Measurements from ENCODE around the gene AIF1L. TPM values are rescaled to one million over a fixed set of nuclear protein-coding genes. Genes with fewer than 3 reads are reported as not detected.

The AIF1L gene
- total RNA-seq, 6 donors from 2014 or later: 3.8 to 21.4 (median 10.5) TPM

- no peaks in the 10 kb centered on the region for H3K4me1 ChIP-seq
- H3K27me3 ChIP-seq: no peaks in the 10 kb centered on the region
- no peak overlapping the region for H3K27ac ChIP-seq
- no peaks in the 10 kb centered on the region for H3K36me3 ChIP-seq
- H3K4me3 ChIP-seq: no peak overlapping the region
- 70 to 71% methylated on average over 8 of the region's 8 CpGs for WGBS, 2 donors
- DNase-seq (no peak), ATAC-seq (ENCODE audit: low FRiP score in 2 of 2) (no peak)
- TF ChIP-seq, protein P1, sequence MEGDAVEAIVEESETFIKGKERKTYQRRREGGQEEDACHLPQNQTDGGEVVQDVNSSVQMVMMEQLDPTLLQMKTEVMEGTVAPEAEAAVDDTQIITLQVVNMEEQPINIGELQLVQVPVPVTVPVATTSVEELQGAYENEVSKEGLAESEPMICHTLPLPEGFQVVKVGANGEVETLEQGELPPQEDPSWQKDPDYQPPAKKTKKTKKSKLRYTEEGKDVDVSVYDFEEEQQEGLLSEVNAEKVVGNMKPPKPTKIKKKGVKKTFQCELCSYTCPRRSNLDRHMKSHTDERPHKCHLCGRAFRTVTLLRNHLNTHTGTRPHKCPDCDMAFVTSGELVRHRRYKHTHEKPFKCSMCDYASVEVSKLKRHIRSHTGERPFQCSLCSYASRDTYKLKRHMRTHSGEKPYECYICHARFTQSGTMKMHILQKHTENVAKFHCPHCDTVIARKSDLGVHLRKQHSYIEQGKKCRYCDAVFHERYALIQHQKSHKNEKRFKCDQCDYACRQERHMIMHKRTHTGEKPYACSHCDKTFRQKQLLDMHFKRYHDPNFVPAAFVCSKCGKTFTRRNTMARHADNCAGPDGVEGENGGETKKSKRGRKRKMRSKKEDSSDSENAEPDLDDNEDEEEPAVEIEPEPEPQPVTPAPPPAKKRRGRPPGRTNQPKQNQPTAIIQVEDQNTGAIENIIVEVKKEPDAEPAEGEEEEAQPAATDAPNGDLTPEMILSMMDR (IDR thresholded peaks at IDR 0.05): no peak
- TF ChIP-seq POLR2AphosphoS5 (IDR thresholded peaks at IDR 0.05) (no peak), EP300 (IDR thresholded peaks at IDR 0.05) (no peak), POLR2A (IDR thresholded peaks at IDR 0.05) (no peak)
- no peaks in the 10 kb centered on the region for H3K9me3 ChIP-seq
These were observed 11.5 kb upstream of the AIF1L start for GRCh38 chr9:131084661-131085369.

- Histone ChIP-seq H3K27me3 (no peaks in the 10 kb centered on the region), H3K4me1 (no peaks in the 10 kb centered on the region), H3K27ac (no peak overlapping the region), H3K9me3 (no peaks in the 10 kb centered on the region), H3K4me3 (no peak overlapping the region), H3K36me3 (no peaks in the 10 kb centered on the region)
- ATAC-seq (ENCODE audit: low FRiP score in 2 of 2): no peak
- TF ChIP-seq POLR2A (IDR thresholded peaks at IDR 0.05): no peak
- TF ChIP-seq, protein P1 (IDR thresholded peaks at IDR 0.05): no peak
- TF ChIP-seq EP300 (IDR thresholded peaks at IDR 0.05): no peak
- no peak for TF ChIP-seq POLR2AphosphoS5 (IDR thresholded peaks at IDR 0.05)
- DNase-seq: no peak
- 72 to 80% methylated on average over 20 to 23 of the region's 23 CpGs for WGBS, 2 donors
These were observed 10.8 kb upstream of the AIF1L start for GRCh38 chr9:131085370-131086122.

DNA sequence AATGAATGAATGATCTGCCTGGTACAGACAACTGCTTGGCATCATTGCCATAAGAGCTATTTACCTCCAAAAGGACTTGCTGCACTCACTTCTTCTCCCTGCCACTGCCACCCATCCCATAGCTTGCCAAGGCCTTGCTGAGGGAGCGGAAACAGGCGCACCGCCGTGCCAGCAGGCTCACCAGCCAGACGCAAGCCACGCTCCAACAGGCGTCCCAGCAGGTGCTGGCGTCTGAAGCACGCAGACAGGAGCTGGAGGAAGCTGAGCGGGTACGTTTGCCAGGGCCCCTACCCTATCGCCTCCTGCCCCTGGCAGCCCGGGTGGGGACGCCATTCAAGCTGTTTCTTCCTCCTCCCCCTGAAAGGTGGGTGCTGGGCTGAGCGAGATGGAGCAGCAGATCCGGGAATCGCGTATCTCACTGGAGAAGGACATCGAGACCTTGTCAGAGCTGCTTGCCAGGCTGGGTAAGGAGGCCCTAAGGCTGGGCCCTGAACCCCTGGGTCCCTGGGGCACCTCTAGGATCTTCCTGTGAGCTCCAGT, 8.9 kb upstream of the AIF1L start:
- Histone ChIP-seq H3K27me3 (no peaks in the 10 kb centered on the region), H3K27ac (no peak overlapping the region), H3K4me3 (no peak overlapping the region), H3K36me3 (no peaks in the 10 kb centered on the region), H3K4me1 (no peaks in the 10 kb centered on the region), H3K9me3 (no peaks in the 10 kb centered on the region)
- no peak for DNase-seq
- no peak for ATAC-seq (ENCODE audit: low FRiP score in 2 of 2)
- TF ChIP-seq EP300 (IDR thresholded peaks at IDR 0.05): no peak
- TF ChIP-seq POLR2A (IDR thresholded peaks at IDR 0.05): no peak
- TF ChIP-seq, protein P1 (IDR thresholded peaks at IDR 0.05): no peak
- TF ChIP-seq POLR2AphosphoS5 (IDR thresholded peaks at IDR 0.05): no peak
- 87 to 88% methylated on average over 10 to 19 of the region's 19 CpGs for WGBS, 2 donors

DNA sequence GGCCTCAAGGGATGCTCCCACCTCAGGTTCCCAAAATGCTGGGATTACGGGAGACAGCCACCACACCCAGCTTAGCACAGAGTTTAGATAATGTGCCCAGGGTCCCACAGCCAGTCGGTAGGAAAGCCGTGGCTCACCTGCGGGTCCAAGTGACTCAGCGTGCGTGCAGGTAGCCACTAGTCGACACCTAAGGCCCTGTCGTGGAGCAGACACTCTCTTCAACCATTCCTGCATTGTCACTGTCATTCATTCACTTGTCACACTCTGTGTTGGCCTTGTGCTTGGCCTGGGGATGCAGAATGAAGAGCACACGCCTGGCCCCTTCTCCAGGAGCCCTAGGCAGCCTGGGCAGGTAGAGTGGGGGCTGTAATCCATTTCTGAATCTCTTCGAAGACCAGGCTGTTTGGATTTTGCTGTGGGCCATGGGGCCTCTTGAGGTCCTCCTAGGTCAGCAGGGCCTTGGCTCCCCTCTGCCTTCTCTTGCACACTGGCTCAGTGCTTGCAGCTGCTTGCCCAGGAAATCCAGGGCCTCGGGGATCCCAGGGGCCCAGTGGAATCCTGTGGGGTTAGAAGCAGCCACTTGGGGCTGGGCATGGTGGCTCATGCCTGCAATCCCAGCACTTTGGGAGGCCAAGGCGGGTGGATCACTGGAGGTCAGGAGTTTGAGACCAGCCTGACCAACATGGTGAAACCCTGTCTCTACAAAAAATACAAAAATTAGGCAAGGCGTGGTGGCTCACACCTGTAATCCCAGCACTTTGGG, 6.1 kb upstream of the AIF1L start:
- Histone ChIP-seq H3K9me3 (no peaks in the 10 kb centered on the region), H3K36me3 (no peaks in the 10 kb centered on the region), H3K4me1 (no peaks in the 10 kb centered on the region), H3K4me3 (no peak overlapping the region), H3K27me3 (peaks cover 0 to 4% (median under 1%) of the 10 kb centered on the region in 4 donors), H3K27ac (no peak overlapping the region)
- WGBS, 2 donors: 88% methylated on average over 11 of the region's 13 CpGs
- TF ChIP-seq POLR2A (IDR thresholded peaks at IDR 0.05): no peak
- TF ChIP-seq, protein P1 (IDR thresholded peaks at IDR 0.05): no peak
- no peak for TF ChIP-seq POLR2AphosphoS5 (IDR thresholded peaks at IDR 0.05)
- no peak for TF ChIP-seq EP300 (IDR thresholded peaks at IDR 0.05)
- DNase-seq (no peak), ATAC-seq (ENCODE audit: low FRiP score in 2 of 2) (no peak)
